Measurements from ENCODE around the gene MAGEF1.
"Not testable (repeated sequence)": the region's sequence is repeated elsewhere in the genome, so short reads cannot be mapped to it uniquely, and the experiment has no call there.

The MAGEF1 gene

DNA sequence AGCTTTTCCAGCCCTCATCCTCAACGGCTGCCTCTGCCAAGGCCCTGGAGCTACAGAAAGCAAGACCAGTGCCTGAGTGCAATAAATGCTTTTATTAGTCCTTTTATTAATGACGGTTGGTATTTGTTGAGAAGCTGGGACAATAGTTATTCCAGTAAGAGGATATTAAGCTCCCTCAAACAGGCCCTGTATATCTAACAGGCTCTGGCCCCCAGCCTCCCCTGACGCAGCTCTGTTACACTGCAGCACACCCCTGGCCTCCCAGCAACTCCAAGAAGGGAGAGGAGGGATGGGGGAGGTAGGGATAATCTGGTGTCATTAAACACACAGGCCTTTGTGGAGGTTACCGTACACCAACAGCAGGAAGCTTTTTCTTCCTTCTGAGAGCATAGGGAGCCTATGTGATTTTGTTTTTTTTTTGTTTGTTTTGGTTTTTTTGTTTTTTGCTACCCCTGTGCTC lies 30.8 kb upstream of the MAGEF1 start:
- DNase-seq: no peak

DNA sequence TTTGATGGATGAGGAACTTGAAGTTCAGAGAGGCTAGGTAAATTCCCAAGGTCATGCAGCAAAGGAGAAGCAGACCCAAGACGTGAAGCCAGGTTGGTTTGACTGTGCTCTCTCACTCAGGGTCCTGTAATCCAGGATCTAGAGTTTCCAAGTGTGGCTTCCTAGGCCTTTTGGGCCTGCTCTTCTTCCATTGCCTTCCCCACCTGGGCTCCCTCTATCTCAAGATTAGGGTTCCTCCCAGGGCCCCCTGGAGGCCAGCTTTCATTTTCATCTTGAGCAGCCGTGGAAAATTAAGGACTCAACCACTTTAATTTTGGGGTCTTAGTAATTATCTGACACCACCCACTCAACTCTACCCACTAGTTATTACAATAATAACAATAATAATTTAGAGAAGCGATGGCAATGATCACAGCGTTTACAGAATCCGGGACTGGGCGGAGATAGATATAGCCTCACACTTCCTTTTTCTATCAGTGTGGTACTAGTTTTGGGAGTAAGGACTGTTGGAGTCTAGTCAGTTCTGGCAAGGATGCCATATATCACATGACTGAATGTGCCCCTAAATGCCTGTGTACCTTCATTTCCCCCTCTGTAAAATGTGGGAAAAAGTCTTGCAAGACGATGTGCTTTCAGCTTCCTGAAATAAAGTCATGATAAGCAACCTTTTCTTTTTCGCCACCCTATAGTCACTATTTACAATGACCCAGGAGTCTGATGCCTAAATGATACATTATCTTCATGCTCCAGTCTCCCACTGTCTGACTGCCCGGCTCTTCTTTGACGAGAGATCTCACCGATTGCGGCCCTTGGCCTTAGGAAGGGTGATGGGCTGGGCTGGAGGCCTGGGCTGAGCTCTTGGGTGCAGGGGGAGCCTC lies 30.2 kb upstream of the MAGEF1 start:
- no peak for DNase-seq

DNA sequence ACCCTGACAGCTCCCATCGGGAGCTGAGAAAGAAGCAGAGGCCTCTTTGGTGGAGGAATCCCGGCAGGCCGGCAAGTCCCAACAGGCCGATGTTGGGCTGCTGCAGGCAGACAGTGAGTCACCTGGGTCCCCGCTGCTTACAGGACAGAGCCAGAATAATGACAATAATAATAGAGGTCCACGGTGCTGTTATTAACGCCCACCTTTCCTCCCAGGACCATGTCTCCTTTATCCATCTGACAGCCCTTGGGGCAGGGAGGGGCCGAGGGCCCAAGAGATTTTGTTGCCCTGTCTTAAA lies 29.3 kb upstream of the MAGEF1 start:
- DNase-seq: no peak

DNA sequence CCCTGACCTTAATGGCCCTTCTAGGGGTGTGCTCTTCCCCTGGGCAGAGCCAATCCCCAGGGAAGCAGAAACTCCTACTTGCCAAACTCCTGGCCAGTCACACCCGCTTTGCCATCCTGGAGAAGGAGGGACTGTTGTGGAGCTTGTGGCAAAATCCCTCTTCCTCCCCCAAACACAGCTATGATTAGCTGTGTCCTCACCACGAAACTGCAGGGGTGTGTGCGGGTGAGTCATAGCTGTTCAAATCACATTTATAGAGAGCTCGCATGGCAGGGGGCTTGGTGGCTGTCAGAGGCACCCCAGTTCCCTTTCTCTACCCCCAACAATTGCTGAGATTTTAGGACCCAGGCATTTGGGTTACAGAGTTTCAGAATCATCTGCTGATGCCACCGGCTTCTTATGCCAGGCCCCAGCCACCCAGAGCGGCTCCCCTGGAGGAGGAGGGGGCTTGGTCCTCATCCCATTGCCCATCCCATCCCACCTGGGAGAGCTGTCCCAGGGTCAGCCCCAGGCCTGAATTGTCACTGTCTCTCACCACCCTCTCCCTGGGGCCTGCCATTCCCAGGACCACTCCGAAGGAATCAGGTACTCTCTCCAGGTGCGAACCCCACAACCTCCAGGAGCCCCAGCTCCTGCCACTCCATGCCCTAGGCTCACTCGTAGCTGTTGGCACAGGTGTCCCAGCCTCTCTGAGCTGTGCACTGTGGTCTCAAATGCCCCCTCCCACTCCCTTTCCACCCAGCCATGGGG lies 28.8 kb upstream of the MAGEF1 start:
- DNase-seq: no peak

DNA sequence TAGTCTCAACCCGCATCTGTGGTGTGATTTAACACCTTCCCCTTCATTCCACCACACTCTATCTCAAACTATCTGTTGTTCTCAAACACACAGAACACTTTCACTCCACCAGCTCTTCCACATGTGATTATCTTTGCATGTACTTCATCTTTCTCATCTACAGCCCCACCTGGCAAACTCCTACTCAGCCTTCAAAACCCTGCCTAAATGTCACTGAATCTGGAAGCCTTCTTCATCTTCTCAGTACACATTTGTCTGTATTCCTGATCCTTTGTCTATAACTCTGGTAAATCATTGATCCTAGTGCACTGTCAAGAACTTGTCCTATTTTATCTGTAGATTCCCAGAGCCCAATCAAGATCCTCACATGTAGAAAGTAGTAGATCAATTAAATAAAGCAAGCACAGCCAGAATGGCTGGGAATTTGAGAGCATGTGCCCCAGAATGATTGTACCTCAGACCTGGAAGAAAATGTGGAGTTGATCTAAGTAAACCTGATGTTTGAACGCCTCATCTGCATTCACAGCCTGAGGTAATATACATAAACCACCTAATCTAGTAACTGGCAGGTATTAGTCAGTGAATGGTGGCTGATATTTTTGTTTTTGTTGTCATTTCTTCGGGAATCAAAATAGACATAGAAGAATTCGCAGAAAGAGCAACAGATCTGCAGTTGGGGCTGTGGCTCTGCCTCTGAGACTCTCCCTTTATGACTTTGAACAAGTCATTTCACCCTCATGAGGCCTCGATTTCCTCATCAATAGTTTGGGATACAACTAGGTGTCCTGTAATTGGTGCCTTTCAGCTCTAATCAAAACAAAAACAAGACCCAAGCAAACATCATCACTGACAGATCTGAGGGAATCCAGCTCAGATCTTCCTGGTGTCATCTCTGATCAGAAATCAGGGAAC lies 28.0 kb upstream of the MAGEF1 start:
- DNase-seq: no peak

DNA sequence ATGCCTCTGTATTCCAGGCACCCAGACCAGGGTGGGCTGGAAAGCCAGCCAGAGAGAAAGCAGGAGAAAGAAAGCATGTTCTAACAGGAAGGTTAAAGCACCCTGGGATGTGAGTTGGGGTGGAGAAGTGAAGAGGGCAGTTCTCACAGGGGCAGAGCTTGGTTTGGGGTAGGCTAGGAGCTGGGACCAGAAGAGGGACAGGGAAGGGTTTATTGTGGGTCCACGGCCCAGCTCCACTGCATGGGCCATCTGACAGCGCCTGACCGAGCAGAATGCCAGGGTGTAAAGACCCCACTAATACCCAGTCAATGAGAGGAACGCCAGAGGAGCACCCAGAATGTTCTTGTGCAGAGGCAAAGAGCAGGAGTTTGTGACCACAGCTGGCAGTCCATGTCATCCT lies 27.1 kb upstream of the MAGEF1 start:
- no peak for DNase-seq

DNA sequence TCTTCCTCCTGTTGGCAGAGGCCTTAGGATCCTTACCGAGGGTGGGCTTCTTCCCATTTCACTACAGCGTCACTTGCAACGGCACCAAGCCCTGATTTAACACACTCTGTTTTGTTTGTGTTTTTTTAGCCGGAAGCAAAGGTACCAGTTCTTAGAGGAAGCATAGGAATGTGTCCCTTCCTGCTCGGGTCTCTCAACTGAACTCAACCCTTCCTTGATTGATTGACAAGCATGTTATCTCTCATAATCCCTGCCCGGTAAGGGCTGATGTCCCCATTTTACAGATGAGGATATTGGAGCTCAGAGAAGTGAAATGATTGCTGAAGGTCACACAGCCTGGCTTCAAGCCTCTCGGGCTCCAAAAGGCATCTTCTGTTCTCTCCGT lies 26.6 kb upstream of the MAGEF1 start:
- no peak for DNase-seq

DNA sequence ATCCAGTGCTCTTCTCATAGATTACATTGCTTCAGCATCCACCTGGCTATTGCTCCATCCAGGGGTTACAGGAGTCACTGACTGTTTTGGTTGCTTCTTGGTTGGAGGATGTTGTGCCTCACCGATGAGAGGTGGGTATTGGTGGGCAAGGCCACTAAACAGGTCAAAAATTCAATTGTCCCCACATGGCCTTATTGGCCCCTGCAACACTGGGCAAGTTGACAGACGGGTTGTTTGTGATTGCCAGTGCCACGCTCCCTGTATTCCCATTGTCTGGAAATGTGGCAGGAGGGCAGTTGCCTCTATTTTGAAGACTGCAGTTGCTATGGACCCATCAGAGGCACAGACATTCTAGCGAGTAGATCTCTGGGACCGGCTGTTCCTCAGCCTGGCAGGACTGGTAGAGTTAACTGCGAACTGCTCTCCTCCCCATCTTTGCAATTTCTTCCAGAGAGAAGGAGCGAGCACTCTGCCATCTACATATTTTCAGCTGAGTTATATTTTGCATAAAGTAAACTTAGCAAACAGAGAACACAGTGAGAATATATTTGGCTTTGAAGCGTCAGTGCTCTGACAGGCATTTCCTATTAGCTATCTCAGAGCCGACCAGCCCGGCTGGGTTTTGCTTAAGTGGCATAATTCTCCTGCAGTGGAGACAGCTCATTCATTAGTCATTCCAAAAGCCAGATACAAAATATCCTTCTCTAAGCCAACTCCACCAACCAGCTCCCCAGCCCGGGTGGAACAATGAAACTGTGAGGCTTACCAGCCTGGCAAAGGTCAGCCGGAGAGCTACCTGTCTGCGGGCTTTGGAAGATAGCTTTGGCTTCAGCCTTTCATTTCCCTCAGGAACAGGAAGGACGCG lies 26.0 kb upstream of the MAGEF1 start:
- no peak for DNase-seq

DNA sequence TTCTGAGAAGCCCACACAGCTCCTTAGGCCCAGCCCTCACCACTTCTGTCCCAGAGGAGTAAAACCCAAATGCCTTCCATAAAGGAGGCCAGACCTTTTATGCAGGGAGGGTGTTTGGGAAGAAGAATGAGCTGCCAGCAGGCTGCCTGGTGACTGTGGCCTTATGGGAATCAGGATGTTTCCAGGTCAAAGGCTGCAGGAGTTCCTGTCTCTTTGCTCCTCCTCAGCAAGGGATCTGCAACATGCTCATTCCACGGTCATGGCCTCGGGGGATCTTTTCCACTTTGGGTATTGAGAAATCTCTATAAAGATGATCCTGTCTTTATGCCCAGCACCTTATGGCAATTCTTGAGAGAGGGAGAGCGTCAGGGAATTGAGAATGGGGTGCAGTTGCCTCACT lies 25.2 kb upstream of the MAGEF1 start:
- DNase-seq: no peak

DNA sequence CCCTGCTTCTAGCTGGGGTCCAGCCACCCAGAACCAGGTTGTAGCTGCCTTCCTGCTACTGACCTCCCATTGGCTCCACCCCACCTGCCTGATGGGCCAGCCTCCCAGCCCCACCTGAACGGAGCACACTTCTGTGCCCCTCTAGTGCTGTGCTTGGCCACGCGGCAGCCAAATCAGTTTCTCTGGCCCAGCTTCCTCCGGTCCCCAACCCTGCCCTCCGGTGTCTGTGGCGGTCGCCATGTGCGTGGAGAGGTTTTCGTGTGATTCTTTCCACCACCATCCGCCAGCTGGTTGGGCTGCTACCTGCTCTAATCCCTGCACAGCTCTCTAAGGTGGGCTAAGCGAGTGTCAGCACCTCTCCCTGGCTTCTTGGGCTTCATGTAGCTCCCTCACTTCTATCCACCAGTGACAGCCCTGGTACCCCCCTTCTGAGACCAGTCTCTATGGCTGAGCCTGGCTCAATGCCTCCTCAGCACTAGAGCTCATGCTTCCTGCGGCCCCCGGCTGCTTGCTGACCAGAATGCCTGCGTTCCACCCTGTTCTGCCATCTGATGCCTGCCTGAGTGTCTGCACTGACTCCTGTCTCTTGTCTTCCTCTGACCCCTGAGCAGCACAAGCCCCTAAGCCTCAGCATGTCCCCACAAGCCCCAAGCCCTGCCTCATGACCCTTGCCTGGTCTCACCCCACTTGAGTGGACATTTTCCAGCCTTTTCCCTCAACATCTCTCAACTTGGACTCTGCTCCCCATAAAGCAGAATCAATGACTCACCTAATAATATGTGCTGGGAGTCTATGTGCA lies 23.2 kb upstream of the MAGEF1 start:
- DNase-seq: no peak

DNA sequence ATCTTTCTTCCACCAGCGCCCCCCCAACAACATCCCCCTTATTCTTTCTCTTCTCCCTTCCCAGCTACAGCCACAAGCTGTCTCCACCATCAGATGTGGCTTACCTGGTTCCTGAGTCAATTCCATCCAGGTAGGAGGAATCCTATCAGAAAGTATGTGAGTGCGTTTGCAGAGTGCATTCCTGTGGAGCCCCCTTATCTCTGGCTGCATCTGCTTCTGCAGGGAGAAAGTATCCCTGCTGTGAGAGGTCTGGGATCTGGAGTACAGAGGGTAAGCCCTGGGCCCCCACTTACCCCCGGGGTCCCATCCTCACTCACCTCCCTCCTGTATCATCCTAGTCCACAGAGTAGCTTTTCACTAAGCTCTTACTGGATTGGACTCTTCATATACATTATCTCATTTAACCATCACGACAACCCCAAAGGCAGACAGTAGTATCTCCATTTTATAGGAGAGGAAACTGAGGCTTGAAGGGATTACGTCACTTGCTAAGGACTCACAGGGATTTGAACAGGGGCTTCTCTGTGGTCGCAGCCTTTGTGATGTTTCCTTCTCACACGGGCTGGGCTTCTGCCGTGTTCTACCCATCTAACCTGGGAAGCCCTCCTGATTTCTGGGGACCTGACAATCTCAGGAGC lies 22.2 kb upstream of the MAGEF1 start:
- DNase-seq: no peak

DNA sequence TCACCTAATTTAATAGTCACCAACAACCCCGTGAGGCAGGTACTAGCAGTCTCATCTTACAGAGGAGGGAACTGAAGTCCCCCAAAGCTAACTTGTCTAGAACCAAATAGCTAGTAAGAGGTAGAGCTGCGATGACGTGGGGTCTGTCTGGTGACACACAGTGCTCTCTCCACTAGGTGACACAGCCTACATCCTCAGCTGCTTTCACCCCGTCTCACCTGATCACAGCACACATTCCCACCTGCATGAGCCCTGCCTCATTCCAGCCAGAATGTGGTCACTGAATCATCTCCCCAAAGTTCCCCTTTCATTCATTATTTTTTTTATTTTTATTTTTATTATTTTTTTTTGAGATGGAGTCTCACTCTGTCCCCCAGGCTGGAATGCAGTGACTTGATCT lies 21.3 kb upstream of the MAGEF1 start:
- no peak for DNase-seq

DNA sequence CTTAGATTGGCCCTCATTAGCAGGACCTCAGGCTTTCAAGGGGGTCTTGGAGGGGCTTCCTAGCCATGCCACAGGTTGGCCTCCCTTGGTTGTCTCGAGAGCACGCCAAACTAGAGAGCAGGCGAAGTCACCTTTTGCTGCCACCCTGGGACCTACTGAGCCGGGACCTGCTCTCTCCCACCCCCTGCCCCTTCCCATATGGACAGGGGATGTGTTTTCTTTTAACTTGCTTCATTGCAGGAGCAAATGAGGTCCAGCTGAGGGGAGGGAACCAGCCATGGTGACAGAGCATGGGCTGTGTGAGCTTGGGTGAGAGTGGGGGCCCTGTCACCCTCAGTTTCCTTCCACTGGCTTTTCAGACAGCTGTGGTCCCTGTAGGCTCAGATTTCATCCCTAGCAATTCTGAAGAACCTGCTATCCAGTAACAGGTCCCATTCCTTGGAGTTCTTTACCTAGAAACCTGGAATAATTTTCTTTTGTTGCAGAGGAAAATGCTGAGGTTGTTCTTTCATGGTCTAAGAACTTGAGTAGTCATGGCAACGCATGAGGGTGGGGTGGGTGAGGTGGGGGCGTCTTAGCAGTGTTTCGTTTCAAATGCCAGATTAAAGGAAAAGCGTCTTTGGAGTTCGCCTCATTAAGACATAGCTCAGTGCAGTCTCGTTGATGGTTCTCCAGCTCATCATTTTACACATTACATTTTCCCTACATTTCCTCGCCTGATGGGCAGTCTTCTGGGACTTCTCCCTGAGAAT lies 20.1 kb upstream of the MAGEF1 start:
- no peak for DNase-seq

DNA sequence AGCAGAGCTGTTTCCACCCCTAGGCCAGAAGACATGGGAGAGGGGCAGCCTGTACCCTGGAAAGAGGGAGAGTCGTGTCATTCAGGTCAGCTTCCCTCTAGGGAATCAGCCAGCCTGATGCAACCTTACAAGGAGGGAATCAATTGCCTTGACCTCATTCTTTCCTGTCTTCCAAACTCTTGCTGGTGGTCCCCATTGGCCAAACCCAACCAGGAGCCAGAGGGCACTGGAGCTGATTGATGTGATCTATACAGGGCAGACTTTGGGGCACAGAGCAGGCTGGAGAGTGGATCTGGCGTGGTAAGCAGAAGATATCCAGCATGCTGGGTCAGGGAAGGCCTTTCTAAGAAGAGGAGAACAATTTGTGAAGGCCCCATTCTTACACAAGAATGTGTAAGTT lies 19.1 kb upstream of the MAGEF1 start:
- DNase-seq: no peak

DNA sequence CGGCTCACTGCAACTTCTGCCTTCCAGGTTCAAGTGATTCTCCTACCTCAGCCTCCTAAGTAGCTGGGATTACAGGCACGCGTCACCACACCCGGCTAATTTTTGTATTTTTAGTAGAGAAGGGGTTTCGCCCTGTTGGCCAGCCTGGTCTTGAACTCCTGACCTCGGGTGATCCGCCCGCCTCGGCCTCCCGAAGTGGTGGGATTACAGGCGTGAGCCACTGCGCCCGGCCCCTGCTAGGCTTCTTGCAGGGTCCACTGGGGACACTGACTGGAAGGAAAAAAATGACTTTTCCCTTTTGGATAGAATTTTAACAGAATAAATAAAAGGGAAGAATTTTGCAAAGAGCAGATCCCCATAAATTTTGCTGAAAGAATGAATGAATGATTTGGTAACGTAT lies 17.3 kb upstream of the MAGEF1 start:
- not testable (repeated sequence) for DNase-seq

DNA sequence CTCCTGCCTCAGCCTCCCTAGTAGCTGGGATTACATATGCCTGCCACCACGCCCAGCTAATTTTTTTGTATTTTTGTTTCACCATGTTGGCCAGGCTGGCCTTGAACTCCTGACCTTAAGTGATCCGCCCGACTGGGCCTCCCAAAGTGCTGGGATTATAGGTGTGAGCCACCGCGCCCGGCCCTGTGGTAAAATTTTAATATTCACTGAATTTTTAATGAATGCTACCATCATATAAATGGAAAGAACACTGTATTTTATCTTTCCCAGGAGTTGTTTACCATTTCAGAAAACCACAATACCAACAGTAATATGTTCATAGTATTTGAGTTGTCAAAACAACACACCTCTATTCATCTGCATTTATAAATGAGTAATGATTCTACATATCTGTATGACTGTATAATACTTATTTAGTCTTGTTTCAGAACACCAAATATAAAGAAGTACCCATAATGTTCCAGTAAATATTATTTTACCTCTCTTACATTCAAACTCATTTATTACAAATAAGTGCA lies 16.2 kb upstream of the MAGEF1 start:
- no peak for DNase-seq

DNA sequence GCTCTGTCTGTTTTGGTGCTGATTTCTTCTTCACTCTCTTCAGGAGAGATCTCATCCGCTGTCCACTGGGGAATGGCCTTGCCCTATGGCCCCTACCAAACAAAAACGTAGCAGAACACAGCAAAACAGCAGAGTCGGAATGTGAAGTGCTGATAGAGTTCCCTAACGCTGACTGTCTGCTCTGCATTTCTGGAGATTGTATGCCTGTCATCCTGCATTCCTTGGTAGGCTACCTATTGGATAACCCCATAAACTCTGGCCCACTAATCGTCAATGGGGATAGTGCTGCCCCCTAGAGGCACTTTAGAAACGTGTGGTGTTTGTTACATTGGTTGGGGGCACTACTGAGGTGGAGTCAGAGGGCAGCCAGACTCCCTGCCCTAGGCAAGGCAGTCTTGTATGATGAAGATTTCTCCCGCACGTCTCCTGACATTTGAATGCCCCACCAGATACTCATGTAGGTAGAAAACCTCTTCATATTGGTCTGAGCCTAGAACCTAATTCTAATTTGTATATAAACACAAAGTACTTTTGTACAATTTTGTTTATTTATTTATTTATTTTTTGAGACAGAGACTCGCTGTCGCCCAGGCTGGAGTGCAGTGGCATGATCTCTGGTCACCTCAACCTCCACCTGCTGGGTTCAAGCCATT lies 15.6 kb upstream of the MAGEF1 start:
- DNase-seq: no peak

DNA sequence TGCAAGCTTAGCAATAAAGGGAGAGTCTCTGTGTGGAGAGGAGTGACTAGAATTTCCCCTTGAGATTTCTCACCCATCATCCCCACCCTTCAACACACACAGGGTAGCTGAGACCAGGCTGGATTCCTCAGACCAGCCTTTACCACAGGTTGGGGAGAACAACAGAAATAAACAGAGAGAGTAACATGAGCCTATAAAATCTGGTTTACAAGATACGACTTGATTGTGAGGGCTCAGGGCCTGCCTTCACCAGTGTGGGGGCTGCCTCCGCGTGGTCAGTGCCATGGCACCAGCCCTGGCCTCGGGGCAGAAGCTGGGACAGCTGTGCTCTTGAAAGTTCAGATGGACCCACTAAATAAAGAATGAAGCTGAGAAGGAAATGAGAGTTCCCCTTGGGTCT lies 14.6 kb upstream of the MAGEF1 start:
- DNase-seq: no peak

DNA sequence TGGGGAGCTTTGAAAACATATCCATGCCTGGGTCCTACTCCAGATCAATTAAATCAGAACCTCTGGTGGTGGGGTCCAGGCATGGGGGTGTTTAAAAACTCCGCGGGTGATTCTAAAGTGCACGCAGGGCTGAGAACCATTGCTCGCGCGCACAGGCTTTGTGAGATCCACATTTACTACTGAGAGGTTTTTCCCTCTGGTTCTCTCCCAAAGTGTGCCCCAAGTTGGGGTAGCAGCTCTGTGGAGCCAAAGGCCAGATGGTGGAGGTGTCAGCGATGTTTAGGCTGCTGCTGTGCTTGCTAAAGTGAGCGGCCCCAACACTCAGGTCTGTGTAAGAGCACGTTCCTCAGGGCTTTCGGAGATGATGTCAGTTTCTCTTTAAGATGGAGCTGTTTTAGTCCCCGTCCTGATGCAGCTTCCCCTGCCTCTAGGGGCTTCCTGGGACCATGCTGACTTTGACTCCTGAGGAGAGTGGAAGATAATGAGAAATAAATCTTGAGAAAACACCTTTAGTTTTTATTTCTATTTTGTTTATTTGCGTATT lies 13.4 kb upstream of the MAGEF1 start:
- DNase-seq: no peak
